Measurements from ENCODE around the gene GTPBP1. TPM values are rescaled to one million over a fixed set of nuclear protein-coding genes. Genes with fewer than 3 reads are reported as not detected.

Gene GTPBP1
- total and polyA plus RNA-seq, 7 donors: 15.0 to 59.1 (median 26.8) TPM

GRCh38 chr22:38782402-38783094, 76.8 kb downstream of the GTPBP1 start:
- WGBS, 2 donors: 71 to 76% methylated on average over 13 of the region's 13 CpGs
- no peaks in the 10 kb centered on the region for H3K27me3 ChIP-seq
- TF ChIP-seq POLR2AphosphoS5 (IDR thresholded peaks at IDR 0.05): no peak
- TF ChIP-seq CTCF (IDR thresholded peaks at IDR 0.05): no peak
- no peak for TF ChIP-seq EP300 (IDR thresholded peaks at IDR 0.05)
- TF ChIP-seq POLR2A (IDR thresholded peaks at IDR 0.05): no peak
- intact Hi-C loops (cut with DNase I): no loop called here
- no peak overlapping the region for H3K27ac ChIP-seq
- peaks cover 0 to 35% (median 13%) of the 10 kb centered on the region in 4 donors for H3K36me3 ChIP-seq
- peaks cover 0 to 17% (median 11%) of the 10 kb centered on the region in 4 donors for H3K4me1 ChIP-seq
- H3K9me3 ChIP-seq: no peaks in the 10 kb centered on the region
- DNase-seq: no peak
- no peak overlapping the region for H3K4me3 ChIP-seq

Small RNA genes lying within 50 kb of the gene (small RNA-seq; reads per million reads assigned to genes)
- 0 reads per million in 3 donors for gene AL021707.8

Other genes starting within 250 kb of the GTPBP1 start
- 1 to 10 TPM; 2.5 to 5.5 (median 2.9) TPM for gene KDELR3, start 237.8 kb upstream of the GTPBP1 start, total RNA-seq
- gene KDELR3, start 237.8 kb upstream of the GTPBP1 start, polyA plus RNA-seq: 10 to 100 TPM in 2 of 3 donors, 1 to 10 TPM in 1; 7.4 to 14.3 (median 10.2) TPM
- 100 to 1,000 TPM; 504 to 630 (median 591) TPM for gene DDX17, start 199.6 kb upstream of the GTPBP1 start, total RNA-seq
- gene DDX17, start 199.6 kb upstream of the GTPBP1 start, polyA plus RNA-seq: 100 to 1,000 TPM in 1 of 3 donors, 10 to 100 TPM in 2; 54.7 to 175 (median 62.0) TPM
- 10 to 100 TPM in 1 of 4 donors, 1 to 10 TPM in 2, under 1 TPM in 1; 0.68 to 43.3 (median 3.8) TPM for gene DMC1, start 135.8 kb upstream of the GTPBP1 start, total RNA-seq
- 10 to 100 TPM in 1 of 3 donors, under 1 TPM in 1, not detected in 1; 0.93 to 18.0 TPM for gene DMC1, start 135.8 kb upstream of the GTPBP1 start, polyA plus RNA-seq
- 1 to 10 TPM in 1 of 4 donors, under 1 TPM in 3; 0.55 to 3.2 (median 0.80) TPM for gene FAM227A, start 49.6 kb upstream of the GTPBP1 start, total RNA-seq
- gene FAM227A, start 49.6 kb upstream of the GTPBP1 start, polyA plus RNA-seq: under 1 TPM in 2 of 3 donors, not detected in 1; 0.23 to 0.41 TPM
- 10 to 100 TPM; 23.6 to 47.8 (median 39.3) TPM for gene CBY1, start 49.3 kb upstream of the GTPBP1 start, total RNA-seq
- gene CBY1, start 49.3 kb upstream of the GTPBP1 start, polyA plus RNA-seq: 10 to 100 TPM; 33.6 to 35.6 (median 34.7) TPM
- 10 to 100 TPM; 37.7 to 50.2 (median 40.5) TPM for gene TOMM22, start 24.0 kb upstream of the GTPBP1 start, total RNA-seq
- gene TOMM22, start 24.0 kb upstream of the GTPBP1 start, polyA plus RNA-seq: 10 to 100 TPM; 56.9 to 65.2 (median 64.3) TPM
- gene JOSD1, start 5.0 kb upstream of the GTPBP1 start, total RNA-seq: 10 to 100 TPM; 34.9 to 46.0 (median 36.8) TPM
- gene JOSD1, start 5.0 kb upstream of the GTPBP1 start, polyA plus RNA-seq: 10 to 100 TPM; 57.6 to 94.6 (median 74.5) TPM
- gene SUN2, start 50.1 kb downstream of the GTPBP1 start, total RNA-seq: 100 to 1,000 TPM; 255 to 319 (median 281) TPM
- 100 to 1,000 TPM in 1 of 3 donors, 10 to 100 TPM in 1, 1 to 10 TPM in 1; 9.2 to 132 (median 19.2) TPM for gene SUN2, start 50.1 kb downstream of the GTPBP1 start, polyA plus RNA-seq
- 10 to 100 TPM in 3 of 4 donors, 1 to 10 TPM in 1; 7.9 to 15.0 (median 11.5) TPM for gene DNAL4, start 88.2 kb downstream of the GTPBP1 start, total RNA-seq
- 10 to 100 TPM; 18.7 to 25.8 (median 23.8) TPM for gene DNAL4, start 88.2 kb downstream of the GTPBP1 start, polyA plus RNA-seq
- gene NPTXR, start 138.1 kb downstream of the GTPBP1 start, total RNA-seq: 10 to 100 TPM in 1 of 4 donors, 1 to 10 TPM in 3; 3.9 to 14.4 (median 5.3) TPM
- gene NPTXR, start 138.1 kb downstream of the GTPBP1 start, polyA plus RNA-seq: 1 to 10 TPM in 1 of 3 donors, under 1 TPM in 1, not detected in 1; under 0.01 to 2.9 TPM
- gene CBX6, start 166.3 kb downstream of the GTPBP1 start, total RNA-seq: 10 to 100 TPM; 47.2 to 90.6 (median 59.3) TPM
- 10 to 100 TPM in 1 of 3 donors, 1 to 10 TPM in 2; 4.2 to 23.8 (median 5.1) TPM for gene CBX6, start 166.3 kb downstream of the GTPBP1 start, polyA plus RNA-seq